ENCODE measurements around the gene DHX35. TPM values are rescaled to one million over a fixed set of nuclear protein-coding genes. Genes with fewer than 3 reads are reported as not detected.

The DHX35 gene
- total and polyA plus RNA-seq, 10 of the 15 experiments (the other 5 are each of a cell fraction or from before 2014, with no cell fraction given) = 4.3 to 21.6 (median 14.9) TPM

- no peak for TF ChIP-seq REST (IDR thresholded peaks at IDR 0.05; ENCODE audit: low read depth, low read length)
- TF ChIP-seq YY1 (IDR thresholded peaks at IDR 0.05; ENCODE audit: low read depth, low read length) = 0 out of 2 replicates have a peak, but pooled peaks have one; percentile 38
- no peak for TF ChIP-seq NFYB (IDR thresholded peaks at IDR 0.05; ENCODE audit: insufficient read depth, low read depth, low read length)
- TF ChIP-seq ZBED1 (IDR thresholded peaks at IDR 0.05; ENCODE audit: borderline replicate concordance) = no peak
- TF ChIP-seq RAD21 (IDR thresholded peaks at IDR 0.05; ENCODE audit: insufficient read depth, low read depth, low read length) = peak; percentile 64
- TF ChIP-seq FOXM1 (IDR thresholded peaks at IDR 0.05; ENCODE audit: low read depth, low read length) = no peak
- TF ChIP-seq SP1 (IDR thresholded peaks at IDR 0.05; ENCODE audit: low read depth, low read length) = no peak
- TF ChIP-seq ZNF687 (IDR thresholded peaks at IDR 0.05) = no peak
- TF ChIP-seq BACH1 (IDR thresholded peaks at IDR 0.05; ENCODE audit: borderline replicate concordance) = no peak
- TF ChIP-seq ZNF592 (IDR thresholded peaks at IDR 0.05) = 0 out of 2 replicates have a peak, but pooled peaks have one; percentile 20
- TF ChIP-seq BCL3 (IDR thresholded peaks at IDR 0.05; ENCODE audit: borderline replicate concordance, insufficient read depth, low read depth, low read length, poor library complexity, severe bottlenecking) = no peak
- peak; percentile 93 for TF ChIP-seq SMC3 (IDR thresholded peaks at IDR 0.05; ENCODE audit: borderline replicate concordance, low read length)
- no peak for TF ChIP-seq STAT3 (IDR thresholded peaks at IDR 0.05; ENCODE audit: low read depth, low read length)
- no peak for TF ChIP-seq EP300 (IDR thresholded peaks at IDR 0.05; ENCODE audit: borderline replicate concordance in 1 of 2, control insufficient read depth in 1 of 2, low read depth in 2 of 2, low read length in 2 of 2)
- no peak for TF ChIP-seq GABPA (IDR thresholded peaks at IDR 0.05; ENCODE audit: low read depth)
These were observed 119.1 kb downstream of the DHX35 start (continued) for GRCh38 chr20:39081255-39081654.
